Measurements from ENCODE around the gene TECPR1. TPM values are rescaled to one million over a fixed set of nuclear protein-coding genes. Genes with fewer than 3 reads are reported as not detected.

Gene TECPR1
- total RNA-seq, 1 donor from 2014 or later, result 55.2 TPM

GRCh38 chr7:98194186-98194585 lies 57.8 kb downstream of the TECPR1 start:
- intact Hi-C loops (cut with DNase I), result no loop called here

GRCh38 chr7:98193474-98194180 lies 58.4 kb downstream of the TECPR1 start:
- Histone ChIP-seq H3K4me3 (no peak overlapping the region), H3K4me1 (no peaks in the 10 kb centered on the region), H3K9me3 (no peaks in the 10 kb centered on the region), H3K27ac (no peak overlapping the region), H3K27me3 (no peaks in the 10 kb centered on the region), H3K36me3 (peaks cover 62% of the 10 kb centered on the region)
- no peak for TF ChIP-seq CTCF (IDR thresholded peaks at IDR 0.05)
- ATAC-seq (no peak), DNase-seq (no peak)
- intact Hi-C loops (cut with DNase I), result no loop called here

More at GRCh38 chr7:98194186-98194585, 57.8 kb downstream of the TECPR1 start:
- ATAC-seq (no peak), DNase-seq (no peak)
- Histone ChIP-seq H3K9me3 (no peaks in the 10 kb centered on the region), H3K27ac (no peak overlapping the region), H3K4me1 (no peaks in the 10 kb centered on the region), H3K4me3 (no peak overlapping the region), H3K36me3 (peaks cover 62% of the 10 kb centered on the region), H3K27me3 (no peaks in the 10 kb centered on the region)
- TF ChIP-seq CTCF (IDR thresholded peaks at IDR 0.05), result no peak

DNA sequence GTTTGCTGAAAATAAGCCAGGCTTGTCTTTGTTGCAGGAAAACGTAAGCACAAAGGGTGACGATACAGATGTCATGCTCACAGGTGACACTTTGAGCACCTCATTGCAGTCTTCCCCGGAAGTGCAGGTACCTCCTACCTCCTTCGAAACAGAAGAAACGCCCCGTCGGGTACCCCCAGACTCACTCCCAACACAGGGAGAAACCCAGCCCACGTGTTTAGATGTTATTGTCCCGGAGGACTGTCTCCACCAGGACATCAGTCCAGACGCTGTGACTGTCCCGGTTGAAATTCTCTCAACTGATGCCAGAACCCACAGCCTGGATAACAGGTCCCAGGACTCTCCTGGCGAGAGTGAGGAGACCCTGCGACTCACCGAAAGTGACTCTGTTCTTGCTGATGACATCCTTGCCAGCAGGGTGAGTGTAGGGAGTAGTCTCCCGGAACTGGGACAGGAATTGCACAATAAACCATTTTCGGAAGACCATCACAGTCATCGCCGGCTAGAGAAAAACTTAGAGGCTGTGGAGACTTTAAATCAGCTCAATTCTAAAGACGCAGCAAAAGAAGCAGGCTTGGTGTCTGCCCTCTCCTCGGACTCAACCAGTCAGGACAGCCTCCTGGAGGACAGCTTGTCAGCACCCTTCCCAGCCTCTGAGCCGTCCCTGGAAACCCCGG lies 59.1 kb downstream of the TECPR1 start:
- ATAC-seq, result no peak

GRCh38 chr7:98191668-98192431 lies 60.2 kb downstream of the TECPR1 start:
- no peak for DNase-seq
- H3K4me1 ChIP-seq, result no peaks in the 10 kb centered on the region
- H3K9me3 ChIP-seq, result no peaks in the 10 kb centered on the region
- no peak for TF ChIP-seq CTCF (IDR thresholded peaks at IDR 0.05)
- H3K4me3 ChIP-seq, result no peak overlapping the region
- no peaks in the 10 kb centered on the region for H3K27me3 ChIP-seq
- H3K36me3 ChIP-seq, result peaks cover 62% of the 10 kb centered on the region
- H3K27ac ChIP-seq, result no peak overlapping the region
- intact Hi-C loops (cut with DNase I), result no loop called here
- ATAC-seq, result no peak

More for the DNA sequence above, 59.1 kb downstream of the TECPR1 start:
- TF ChIP-seq CTCF (IDR thresholded peaks at IDR 0.05), result no peak
- Histone ChIP-seq H3K27me3 (no peaks in the 10 kb centered on the region), H3K36me3 (peaks cover 62% of the 10 kb centered on the region), H3K4me3 (no peak overlapping the region), H3K4me1 (no peaks in the 10 kb centered on the region), H3K27ac (no peak overlapping the region), H3K9me3 (no peaks in the 10 kb centered on the region)
- intact Hi-C loops (cut with DNase I), result no loop called here
- DNase-seq, result no peak

DNA sequence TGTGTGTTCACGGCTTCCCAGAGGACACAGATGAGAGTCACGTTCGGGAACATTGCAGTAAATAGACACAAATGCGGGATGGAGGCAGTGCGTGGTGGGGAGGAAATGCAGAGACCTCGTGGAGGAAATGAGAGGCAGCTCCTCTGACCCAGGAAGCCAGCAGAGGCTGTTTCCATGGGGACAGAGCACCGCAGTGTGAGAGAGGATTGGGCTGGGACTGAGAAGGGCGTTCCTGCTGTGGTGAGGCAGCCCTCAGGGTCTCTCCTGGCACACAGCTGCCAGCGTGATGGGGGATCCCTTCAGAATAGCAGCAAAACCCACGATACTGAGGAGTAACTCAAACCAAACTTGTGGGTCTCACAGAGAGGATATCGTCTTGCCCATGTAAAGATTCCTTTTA lies 62.5 kb downstream of the TECPR1 start:
- H3K9me3 ChIP-seq, result no peaks in the 10 kb centered on the region
- H3K36me3 ChIP-seq, result peaks cover 40% of the 10 kb centered on the region
- TF ChIP-seq CTCF (IDR thresholded peaks at IDR 0.05), result no peak
- no peak for ATAC-seq
- no peak overlapping the region for H3K27ac ChIP-seq
- H3K4me3 ChIP-seq, result no peak overlapping the region
- DNase-seq, result no peak
- peaks cover 3% of the 10 kb centered on the region for H3K4me1 ChIP-seq
- no peaks in the 10 kb centered on the region for H3K27me3 ChIP-seq
- intact Hi-C loops (cut with DNase I), result no loop called here
